Activated CD8-positive, alpha-beta T cell treated with anti-CD3 and anti-CD28 coated beads for 36 hours (primary cell): ENCODE results near the gene ZNF780A. TPM values are rescaled to one million over a fixed set of nuclear protein-coding genes. Genes with fewer than 3 reads are reported as not detected.

Source experiments
- ATAC-seq: fragments of 200-7000 bp; cut with Tn5 transposase; one replicate; pipeline ENCODE4 v1.10.0; 2021; ENCODE audit warnings: mild to moderate bottlenecking, moderate library complexity
- CTCF ChIA-PET: fragments of 350-600 bp; sonication (Branson Sonifier 250); formaldehyde crosslinking; loops from one replicate; lab custom pipeline; 2021; ENCODE audit warnings: antibody characterized with exemption; lab: Charles Lee
- POLR2A ChIA-PET: fragments of 350-600 bp; sonication (Branson Sonifier 250); formaldehyde crosslinking; loops from one replicate; lab custom pipeline; 2021; ENCODE audit warnings: antibody characterized with exemption; lab: Charles Lee
- DNase-seq: peaks from one replicate; pipeline ENCODE4 v3.0.0-alpha.2; 2020
- H3K27ac Mint-ChIP-seq: one replicate; pipeline ENCODE4 v1.8.0; 2021; ENCODE audit warnings: mild to moderate bottlenecking, mixed read lengths
- H3K27me3 Mint-ChIP-seq: one replicate; pipeline ENCODE4 v1.8.0; 2021; ENCODE audit warnings: mixed read lengths
- H3K36me3 Mint-ChIP-seq: one replicate; pipeline ENCODE4 v1.8.0; 2021; ENCODE audit warnings: low read depth, mixed read lengths
- H3K4me1 Mint-ChIP-seq: one replicate; pipeline ENCODE4 v1.8.0; 2021; ENCODE audit warnings: low read depth, mixed read lengths
- H3K4me3 Mint-ChIP-seq: one replicate; pipeline ENCODE4 v1.8.0; 2021; ENCODE audit warnings: mild to moderate bottlenecking, moderate library complexity, mixed read lengths
- H3K9me3 Mint-ChIP-seq: one replicate; pipeline ENCODE4 v1.8.0; 2021; ENCODE audit warnings: mixed read lengths
- intact Hi-C: fragments of 100-400 bp; cut with micrococcal nuclease; formaldehyde crosslinking; loops from one replicate; pipeline ENCODE4 v1.10.0; 2022
- total RNA-seq, 2 experiments: library from RNA; stranded (reverse); gene quantifications; one replicate each; pipeline ENCODE4 v1.2.3, GENCODE V29; 2021
- TF ChIP-seq, protein P1 (sequence below): fragments of 200-600 bp; IDR thresholded peaks from one replicate; pipeline ENCODE4 v1.8.0; 2022; ENCODE audit warnings: antibody characterized with exemption, mild to moderate bottlenecking

ZNF780A gene
- total RNA-seq, 2 experiments from 2014 or later = 12.9 to 13.3 TPM

DNA sequence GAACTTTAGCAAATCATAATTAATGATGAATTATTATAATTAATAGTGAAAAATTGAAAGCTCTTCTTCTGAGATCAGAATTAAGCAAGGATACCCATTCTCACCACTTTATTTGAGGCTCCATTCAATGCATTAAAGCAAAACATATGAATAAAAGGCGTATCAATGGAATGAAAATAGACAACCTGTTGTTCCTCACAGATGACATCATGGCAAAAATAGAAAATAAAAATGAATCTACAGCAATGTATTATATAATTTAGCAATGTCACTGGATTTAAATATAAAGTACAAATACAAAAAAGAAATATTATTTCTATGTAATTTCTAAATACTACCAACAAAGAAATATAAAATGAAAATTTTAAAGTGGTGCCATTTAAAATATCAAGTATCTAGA lies 11.1 kb upstream of the ZNF780A start:
- ATAC-seq (no peak), DNase-seq (no peak)
- TF ChIP-seq, protein P1, sequence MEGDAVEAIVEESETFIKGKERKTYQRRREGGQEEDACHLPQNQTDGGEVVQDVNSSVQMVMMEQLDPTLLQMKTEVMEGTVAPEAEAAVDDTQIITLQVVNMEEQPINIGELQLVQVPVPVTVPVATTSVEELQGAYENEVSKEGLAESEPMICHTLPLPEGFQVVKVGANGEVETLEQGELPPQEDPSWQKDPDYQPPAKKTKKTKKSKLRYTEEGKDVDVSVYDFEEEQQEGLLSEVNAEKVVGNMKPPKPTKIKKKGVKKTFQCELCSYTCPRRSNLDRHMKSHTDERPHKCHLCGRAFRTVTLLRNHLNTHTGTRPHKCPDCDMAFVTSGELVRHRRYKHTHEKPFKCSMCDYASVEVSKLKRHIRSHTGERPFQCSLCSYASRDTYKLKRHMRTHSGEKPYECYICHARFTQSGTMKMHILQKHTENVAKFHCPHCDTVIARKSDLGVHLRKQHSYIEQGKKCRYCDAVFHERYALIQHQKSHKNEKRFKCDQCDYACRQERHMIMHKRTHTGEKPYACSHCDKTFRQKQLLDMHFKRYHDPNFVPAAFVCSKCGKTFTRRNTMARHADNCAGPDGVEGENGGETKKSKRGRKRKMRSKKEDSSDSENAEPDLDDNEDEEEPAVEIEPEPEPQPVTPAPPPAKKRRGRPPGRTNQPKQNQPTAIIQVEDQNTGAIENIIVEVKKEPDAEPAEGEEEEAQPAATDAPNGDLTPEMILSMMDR = no peak
- Mint-ChIP-seq H3K9me3 (peaks cover 2% of the 10 kb centered on the region), H3K4me1 (no peaks in the 10 kb centered on the region), H3K27me3 (peaks cover 2% of the 10 kb centered on the region), H3K27ac (no peak overlapping the region), H3K36me3 (no peaks in the 10 kb centered on the region), H3K4me3 (no peak overlapping the region)
- ChIA-PET POLR2A (no interaction called here), CTCF (no interaction called here)
- intact Hi-C loops = no loop called here

DNA sequence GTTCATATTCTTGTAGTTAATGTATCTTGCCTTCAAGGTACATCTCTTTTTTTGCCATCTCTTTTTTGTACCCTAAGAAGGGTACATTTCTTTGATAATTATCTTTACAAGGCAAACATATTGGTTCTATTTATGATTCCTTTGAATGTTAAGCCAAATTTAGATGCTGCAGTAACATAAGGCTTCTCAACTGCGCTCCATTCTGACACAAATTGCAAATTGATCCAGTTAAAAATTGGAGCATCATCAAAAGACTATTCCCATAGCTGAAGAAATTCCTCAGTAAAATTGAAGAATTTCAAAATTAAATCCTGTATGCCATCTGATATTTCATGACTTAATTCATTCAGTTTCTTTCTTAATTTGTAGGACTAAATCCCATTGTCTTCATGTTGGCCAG lies 2.7 kb upstream of the ZNF780A start:
- Mint-ChIP-seq H3K9me3 (peaks cover 4% of the 10 kb centered on the region), H3K4me1 (peaks cover 21% of the 10 kb centered on the region), H3K36me3 (peaks cover 14% of the 10 kb centered on the region), H3K27me3 (peaks cover 9% of the 10 kb centered on the region), H3K4me3 (no peak overlapping the region), H3K27ac (no peak overlapping the region)
- POLR2A ChIA-PET = interaction anchor here (0.8 to 1.7 kb wide), 2 partner anchors 38 to 189 kb away, joined by 3 read pairs; partner anchors contain the start of gene ZNF780B
- DNase-seq = no peak
- TF ChIP-seq, protein P1 = no peak
- intact Hi-C loops = no loop called here
- no peak for ATAC-seq
- CTCF ChIA-PET = interaction anchor here (0.8 kb wide), 1 partner anchor 63 kb away, joined by 3 read pairs; no protein-coding TSS in a partner anchor

DNA sequence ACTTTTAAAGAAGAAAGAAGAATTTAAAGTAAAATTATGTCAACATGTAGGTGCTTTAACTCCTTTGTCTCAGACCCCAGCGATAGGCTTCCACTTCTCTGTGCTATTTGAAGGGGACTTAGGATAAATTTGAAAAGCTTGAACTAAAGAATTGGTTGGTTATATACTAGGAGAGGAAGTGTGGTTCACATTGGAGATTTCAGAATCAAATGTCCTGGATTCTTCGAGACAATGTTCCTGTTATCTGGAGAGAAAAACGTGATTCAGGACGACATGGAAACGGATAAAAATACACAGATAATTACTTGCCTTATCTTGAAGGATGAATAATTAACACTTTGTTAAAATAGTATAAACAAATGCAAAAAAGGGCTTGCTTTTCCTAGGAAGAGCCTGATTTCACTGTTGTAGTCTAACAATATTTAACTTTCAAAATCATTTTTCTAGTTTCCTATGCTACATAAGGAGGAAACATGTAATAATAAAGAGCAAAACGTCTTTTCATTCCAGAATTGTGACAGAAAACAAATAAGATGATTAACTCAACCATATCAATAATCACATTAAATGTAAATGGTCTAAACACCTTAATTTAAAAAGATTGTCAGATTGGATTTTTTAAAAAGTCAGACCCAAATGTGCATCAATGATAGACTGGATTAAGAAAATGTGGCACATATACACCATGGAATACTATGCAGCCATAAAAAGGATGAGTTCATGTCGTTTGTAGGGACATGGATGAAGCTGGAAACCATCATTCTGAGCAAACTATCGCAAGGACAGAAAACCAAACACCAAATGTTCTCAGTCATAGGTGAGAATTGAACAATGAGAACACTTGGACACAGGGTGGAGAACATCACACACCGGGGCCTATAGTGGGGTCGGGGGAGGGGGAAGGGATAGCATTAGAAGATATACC lies 724 bp upstream of the ZNF780A start:
- intact Hi-C loops = no loop called here
- peak overlapping the region; percentile 100 for H3K4me3 Mint-ChIP-seq
- ATAC-seq = no peak
- ChIA-PET CTCF (interaction anchor here (0.6 to 2.4 kb wide), 4 partner anchors 121 to 543 kb away, joined by 3 to 8 read pairs (median 4); partner anchors contain the start of gene PSMC4), POLR2A (interaction anchor here (0.9 to 2.1 kb wide), 5 partner anchors 13 to 191 kb away, joined by 3 to 6 read pairs (median 4); no protein-coding TSS in a partner anchor)
- TF ChIP-seq, protein P1 = no peak
- no peak for DNase-seq
- H3K4me1 Mint-ChIP-seq = peaks cover 31% of the 10 kb centered on the region
- peaks cover 22% of the 10 kb centered on the region for H3K36me3 Mint-ChIP-seq
- H3K9me3 Mint-ChIP-seq = peaks cover 5% of the 10 kb centered on the region
- H3K27me3 Mint-ChIP-seq = peaks cover 7% of the 10 kb centered on the region
- peak overlapping the region; percentile 100 for H3K27ac Mint-ChIP-seq

DNA sequence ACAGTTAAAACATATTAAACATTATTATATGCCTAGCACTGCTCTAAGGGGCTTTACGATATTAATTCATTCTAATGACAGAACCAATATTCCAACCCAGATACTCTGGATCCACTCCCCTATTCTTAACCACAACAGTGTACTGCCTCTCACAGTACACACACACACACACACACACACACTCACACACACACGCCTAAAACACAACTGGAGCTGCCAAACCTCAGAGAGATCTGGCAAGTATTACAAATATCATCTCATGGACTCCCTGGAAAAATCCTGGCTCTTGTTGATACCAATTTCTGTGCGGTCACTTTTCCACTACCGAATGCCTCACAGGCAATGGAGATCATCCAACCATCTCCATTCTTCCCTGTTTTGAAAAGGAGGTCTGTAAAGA lies 1.3 kb downstream of the ZNF780A start:
- CTCF ChIA-PET = interaction anchor here (1.3 to 2.4 kb wide), 2 partner anchors 76 to 119 kb away, joined by 3 to 8 read pairs; partner anchors contain the start of gene PSMC4
- POLR2A ChIA-PET = interaction anchor here (1.2 to 1.9 kb wide), 2 partner anchors 11 to 14 kb away, joined by 3 to 4 read pairs; no protein-coding TSS in a partner anchor
- intact Hi-C loops = no loop called here
- TF ChIP-seq, protein P1 = no peak
- Mint-ChIP-seq H3K27ac (peak overlapping the region; percentile 100), H3K4me1 (peaks cover 31% of the 10 kb centered on the region), H3K9me3 (peaks cover 5% of the 10 kb centered on the region), H3K4me3 (peak overlapping the region; percentile 100), H3K27me3 (peaks cover under 1% of the 10 kb centered on the region), H3K36me3 (peaks cover 28% of the 10 kb centered on the region)
- ATAC-seq (no peak), DNase-seq (no peak)
